ENCODE data around the gene SH3RF3.

The SH3RF3 gene

DNA sequence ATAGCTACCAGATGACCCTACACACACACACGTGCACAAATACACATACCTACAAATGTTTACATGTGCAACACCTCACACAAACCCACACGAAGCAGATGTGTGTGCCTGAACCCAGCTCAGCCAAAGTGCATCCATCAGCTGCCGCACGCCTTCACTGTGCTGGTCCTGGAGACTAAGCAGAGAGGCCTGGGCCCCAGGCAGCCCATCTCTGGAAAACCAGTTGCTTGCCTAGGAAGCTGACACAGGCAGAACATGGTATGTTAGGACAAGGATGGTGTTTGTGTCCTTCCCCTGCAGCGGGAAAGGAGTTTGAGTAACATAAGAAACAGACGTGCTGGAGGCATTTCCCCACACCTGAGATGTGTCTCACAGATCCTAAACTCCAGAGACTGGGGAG, 398.1 kb downstream of the SH3RF3 start:
- TF ChIP-seq POLR2AphosphoS5 (IDR thresholded peaks at IDR 0.05; ENCODE audit: low read depth, low read length) (no peak), FOXP2 (optimal IDR thresholded peaks at IDR 0.05; ENCODE audit: borderline replicate concordance, extremely low read depth, extremely low read length, insufficient read depth) (no peak), SIN3A (IDR thresholded peaks at IDR 0.05; ENCODE audit: borderline replicate concordance, insufficient read depth, low read length) (no peak), TAF1 (IDR thresholded peaks at IDR 0.05; ENCODE audit: borderline replicate concordance, insufficient read depth, low read length) (no peak)
- TF ChIP-seq, protein P1, sequence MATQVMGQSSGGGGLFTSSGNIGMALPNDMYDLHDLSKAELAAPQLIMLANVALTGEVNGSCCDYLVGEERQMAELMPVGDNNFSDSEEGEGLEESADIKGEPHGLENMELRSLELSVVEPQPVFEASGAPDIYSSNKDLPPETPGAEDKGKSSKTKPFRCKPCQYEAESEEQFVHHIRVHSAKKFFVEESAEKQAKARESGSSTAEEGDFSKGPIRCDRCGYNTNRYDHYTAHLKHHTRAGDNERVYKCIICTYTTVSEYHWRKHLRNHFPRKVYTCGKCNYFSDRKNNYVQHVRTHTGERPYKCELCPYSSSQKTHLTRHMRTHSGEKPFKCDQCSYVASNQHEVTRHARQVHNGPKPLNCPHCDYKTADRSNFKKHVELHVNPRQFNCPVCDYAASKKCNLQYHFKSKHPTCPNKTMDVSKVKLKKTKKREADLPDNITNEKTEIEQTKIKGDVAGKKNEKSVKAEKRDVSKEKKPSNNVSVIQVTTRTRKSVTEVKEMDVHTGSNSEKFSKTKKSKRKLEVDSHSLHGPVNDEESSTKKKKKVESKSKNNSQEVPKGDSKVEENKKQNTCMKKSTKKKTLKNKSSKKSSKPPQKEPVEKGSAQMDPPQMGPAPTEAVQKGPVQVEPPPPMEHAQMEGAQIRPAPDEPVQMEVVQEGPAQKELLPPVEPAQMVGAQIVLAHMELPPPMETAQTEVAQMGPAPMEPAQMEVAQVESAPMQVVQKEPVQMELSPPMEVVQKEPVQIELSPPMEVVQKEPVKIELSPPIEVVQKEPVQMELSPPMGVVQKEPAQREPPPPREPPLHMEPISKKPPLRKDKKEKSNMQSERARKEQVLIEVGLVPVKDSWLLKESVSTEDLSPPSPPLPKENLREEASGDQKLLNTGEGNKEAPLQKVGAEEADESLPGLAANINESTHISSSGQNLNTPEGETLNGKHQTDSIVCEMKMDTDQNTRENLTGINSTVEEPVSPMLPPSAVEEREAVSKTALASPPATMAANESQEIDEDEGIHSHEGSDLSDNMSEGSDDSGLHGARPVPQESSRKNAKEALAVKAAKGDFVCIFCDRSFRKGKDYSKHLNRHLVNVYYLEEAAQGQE (IDR thresholded peaks at IDR 0.05; ENCODE audit: insufficient read depth in 1 of 2, low read depth in 2 of 2, low read length in 2 of 2) = no peak

DNA sequence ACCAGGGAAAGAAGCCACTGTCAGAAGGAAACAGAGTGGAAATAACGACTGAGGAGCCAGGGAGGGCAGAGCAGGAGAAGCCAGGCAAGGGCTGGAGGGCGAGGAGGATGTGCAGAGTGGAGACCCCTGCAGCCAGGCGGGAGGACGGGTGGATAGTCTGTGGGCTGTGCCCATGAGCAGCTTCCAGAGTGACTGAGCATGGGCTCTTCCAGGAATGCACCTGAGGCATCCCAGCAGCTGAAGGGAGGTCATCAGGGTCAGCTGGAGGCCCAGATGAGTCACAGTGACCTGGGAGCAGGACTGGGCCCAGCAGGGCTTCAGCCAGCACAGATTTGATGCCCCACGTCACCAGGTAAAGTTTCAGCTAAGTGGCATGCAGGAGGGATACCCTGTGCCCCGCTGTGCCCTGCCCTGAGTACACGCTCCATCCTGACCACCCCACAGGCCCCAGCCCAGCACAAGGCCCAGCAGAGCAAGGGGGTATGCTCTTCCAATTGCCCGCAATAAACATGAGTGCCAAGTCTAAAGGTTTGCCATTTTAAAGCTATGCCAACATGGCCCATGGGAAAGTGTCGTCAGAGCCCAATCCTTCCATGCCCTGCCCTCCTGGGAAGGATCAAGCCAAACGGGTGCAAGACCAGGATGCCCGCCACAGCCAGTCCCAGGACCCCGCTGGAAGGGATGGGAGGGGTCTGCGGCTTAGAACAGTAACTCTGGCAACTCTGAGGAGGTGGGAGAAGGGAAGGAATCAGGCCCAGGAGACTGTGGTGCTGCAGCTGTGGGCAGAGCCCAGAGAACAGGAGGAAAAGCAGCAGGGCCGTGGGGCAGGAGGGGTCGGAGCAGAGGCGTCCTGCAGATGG, 399.1 kb downstream of the SH3RF3 start:
- TF ChIP-seq, protein P1 (IDR thresholded peaks at IDR 0.05; ENCODE audit: insufficient read depth in 1 of 2, low read depth in 2 of 2, low read length in 2 of 2) = no peak
- TF ChIP-seq POLR2AphosphoS5 (IDR thresholded peaks at IDR 0.05; ENCODE audit: low read depth, low read length) (no peak), FOXP2 (optimal IDR thresholded peaks at IDR 0.05; ENCODE audit: borderline replicate concordance, extremely low read depth, extremely low read length, insufficient read depth) (no peak), TAF1 (IDR thresholded peaks at IDR 0.05; ENCODE audit: borderline replicate concordance, insufficient read depth, low read length) (no peak), SIN3A (IDR thresholded peaks at IDR 0.05; ENCODE audit: borderline replicate concordance, insufficient read depth, low read length) (no peak)

DNA sequence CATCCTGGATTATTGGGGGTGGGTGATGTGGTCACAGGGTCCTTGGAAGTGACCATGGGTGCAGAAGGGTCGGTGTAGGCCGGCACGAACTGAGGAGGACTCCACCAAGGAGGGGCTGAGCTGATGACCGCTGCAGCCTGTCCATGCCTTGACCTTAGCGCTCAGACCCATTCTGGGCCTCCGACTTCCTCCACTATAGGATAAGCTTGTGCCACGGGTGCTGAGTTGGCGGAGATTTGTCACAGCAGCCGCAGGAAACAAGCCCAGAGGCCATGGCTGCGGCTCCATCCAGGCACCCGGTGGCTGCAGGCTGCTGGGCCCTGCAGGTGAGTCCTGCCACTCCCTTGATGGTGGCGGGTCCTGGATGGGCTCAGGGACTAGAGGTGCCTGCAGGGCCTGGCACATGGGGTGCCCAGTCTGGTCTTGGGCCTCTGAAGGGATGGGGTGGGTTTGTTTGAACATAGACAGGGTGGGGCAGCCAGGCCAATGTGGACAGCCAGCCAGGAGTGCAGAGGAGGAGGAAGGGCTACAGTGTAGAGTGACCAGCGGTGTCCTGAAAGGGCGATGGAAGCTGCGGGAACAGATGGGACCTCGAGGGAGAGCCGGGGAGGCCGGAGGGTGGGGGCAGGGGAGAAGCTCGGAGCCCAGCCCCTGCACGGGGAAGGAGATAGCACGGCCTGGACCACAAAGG, 400.0 kb downstream of the SH3RF3 start:
- no peak for TF ChIP-seq TAF1 (IDR thresholded peaks at IDR 0.05; ENCODE audit: borderline replicate concordance, insufficient read depth, low read length)
- TF ChIP-seq POLR2AphosphoS5 (IDR thresholded peaks at IDR 0.05; ENCODE audit: low read depth, low read length) = no peak
- no peak for TF ChIP-seq FOXP2 (optimal IDR thresholded peaks at IDR 0.05; ENCODE audit: borderline replicate concordance, extremely low read depth, extremely low read length, insufficient read depth)
- TF ChIP-seq, protein P1 (IDR thresholded peaks at IDR 0.05; ENCODE audit: insufficient read depth in 1 of 2, low read depth in 2 of 2, low read length in 2 of 2) = no peak
- no peak for TF ChIP-seq SIN3A (IDR thresholded peaks at IDR 0.05; ENCODE audit: borderline replicate concordance, insufficient read depth, low read length)

DNA sequence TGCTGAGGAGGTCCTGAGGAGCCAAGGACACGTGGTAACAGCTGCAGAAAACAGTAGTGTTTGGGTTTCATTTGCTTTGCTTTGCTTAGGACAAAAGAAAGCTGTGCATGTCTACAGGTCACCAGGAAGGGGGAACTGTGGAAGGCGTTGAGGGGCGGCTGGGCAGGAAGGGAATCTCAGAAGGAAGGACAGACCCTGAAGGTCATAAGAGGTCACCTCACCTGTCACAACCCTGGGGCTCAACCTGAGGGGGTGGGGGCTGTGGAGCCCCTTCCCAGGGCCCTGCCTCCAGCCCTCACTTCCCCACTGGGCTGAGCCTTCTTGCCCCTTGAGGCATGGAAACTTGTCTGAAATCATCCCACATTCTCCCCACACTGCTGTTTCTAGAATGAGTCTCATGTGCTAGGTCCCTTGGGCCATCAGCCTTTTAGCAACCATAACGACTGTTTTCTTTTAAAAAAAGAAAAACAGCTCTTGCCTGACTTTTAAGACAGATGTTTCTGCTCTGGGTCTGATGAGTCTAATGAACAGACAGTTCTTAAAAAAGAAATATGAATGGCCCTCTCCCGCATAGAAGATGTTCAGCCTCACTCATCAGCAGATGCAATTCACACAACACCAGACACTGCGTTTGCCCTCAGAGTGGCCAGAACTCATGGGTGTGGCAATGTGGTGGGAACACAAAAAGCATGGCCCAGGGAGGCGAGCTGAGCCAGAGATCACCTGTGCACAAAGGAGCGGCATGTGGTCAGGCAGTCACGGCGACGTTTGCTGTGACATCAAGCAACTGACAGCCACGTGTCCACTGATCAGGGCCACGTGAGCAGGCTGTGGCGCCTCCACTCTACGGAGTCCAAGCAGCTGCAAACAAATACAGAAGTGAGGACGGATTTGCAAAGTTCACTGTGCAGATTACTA, 400.8 kb downstream of the SH3RF3 start:
- TF ChIP-seq SIN3A (IDR thresholded peaks at IDR 0.05; ENCODE audit: borderline replicate concordance, insufficient read depth, low read length) (no peak), POLR2AphosphoS5 (IDR thresholded peaks at IDR 0.05; ENCODE audit: low read depth, low read length) (no peak), TAF1 (IDR thresholded peaks at IDR 0.05; ENCODE audit: borderline replicate concordance, insufficient read depth, low read length) (no peak), FOXP2 (optimal IDR thresholded peaks at IDR 0.05; ENCODE audit: borderline replicate concordance, extremely low read depth, extremely low read length, insufficient read depth) (no peak)
- TF ChIP-seq, protein P1 (IDR thresholded peaks at IDR 0.05; ENCODE audit: insufficient read depth in 1 of 2, low read depth in 2 of 2, low read length in 2 of 2) = no peak
